GM12891 (cell line): Measurements from ENCODE around the gene JMY. TPM values are rescaled to one million over a fixed set of nuclear protein-coding genes. Genes with fewer than 3 reads are reported as not detected.

Experiments used
- DNase-seq: peaks from one replicate; pipeline ENCODE4 v3.0.0; 2011; ENCODE audit warnings: low spot score; ENCODE audit not compliant: insufficient read length
- FAIRE-seq: peaks from 2 replicates; lab custom pipeline; 2011; peaks lifted over from hg19 to GRCh38; lab: Jason Lieb, UNC
- PAX5 ChIP-seq: IDR thresholded peaks from 2 replicates; pipeline ENCODE4 v1.6.1; 2011; ENCODE audit warnings: low read length, moderate library complexity, mild to moderate bottlenecking; ENCODE audit not compliant: insufficient read depth, severe bottlenecking
- POLR2A ChIP-seq: IDR thresholded peaks from 2 replicates; pipeline ENCODE4 v1.6.1; 2011; ENCODE audit warnings: low read depth, low read length, control low read depth
- POLR2AphosphoS5 ChIP-seq: IDR thresholded peaks from 2 replicates; pipeline ENCODE4 v1.6.1; 2011; ENCODE audit warnings: low read depth, low read length, control low read depth
- POU2F2 ChIP-seq: IDR thresholded peaks from 2 replicates; pipeline ENCODE4 v1.6.1; 2011; ENCODE audit warnings: low read depth, mild to moderate bottlenecking, control low read depth, low read length, moderate library complexity
- SPI1 ChIP-seq: IDR thresholded peaks from 2 replicates; pipeline ENCODE4 v1.6.1; 2011; ENCODE audit warnings: low read depth, low read length, control low read depth
- TAF1 ChIP-seq: IDR thresholded peaks from 2 replicates; pipeline ENCODE4 v1.6.1; 2011; ENCODE audit warnings: low read depth, low read length, control low read depth
- polyA plus RNA-seq: library from polyadenylated mRNA; unstranded; fragments of >200 nt; gene quantifications from one replicate; pipeline ENCODE4 v1.2.1, GENCODE V29; 2012; ENCODE audit warnings: low read depth, missing spikeins, inconsistent platforms; ENCODE audit not compliant: missing spikeins

The JMY gene, protein sequence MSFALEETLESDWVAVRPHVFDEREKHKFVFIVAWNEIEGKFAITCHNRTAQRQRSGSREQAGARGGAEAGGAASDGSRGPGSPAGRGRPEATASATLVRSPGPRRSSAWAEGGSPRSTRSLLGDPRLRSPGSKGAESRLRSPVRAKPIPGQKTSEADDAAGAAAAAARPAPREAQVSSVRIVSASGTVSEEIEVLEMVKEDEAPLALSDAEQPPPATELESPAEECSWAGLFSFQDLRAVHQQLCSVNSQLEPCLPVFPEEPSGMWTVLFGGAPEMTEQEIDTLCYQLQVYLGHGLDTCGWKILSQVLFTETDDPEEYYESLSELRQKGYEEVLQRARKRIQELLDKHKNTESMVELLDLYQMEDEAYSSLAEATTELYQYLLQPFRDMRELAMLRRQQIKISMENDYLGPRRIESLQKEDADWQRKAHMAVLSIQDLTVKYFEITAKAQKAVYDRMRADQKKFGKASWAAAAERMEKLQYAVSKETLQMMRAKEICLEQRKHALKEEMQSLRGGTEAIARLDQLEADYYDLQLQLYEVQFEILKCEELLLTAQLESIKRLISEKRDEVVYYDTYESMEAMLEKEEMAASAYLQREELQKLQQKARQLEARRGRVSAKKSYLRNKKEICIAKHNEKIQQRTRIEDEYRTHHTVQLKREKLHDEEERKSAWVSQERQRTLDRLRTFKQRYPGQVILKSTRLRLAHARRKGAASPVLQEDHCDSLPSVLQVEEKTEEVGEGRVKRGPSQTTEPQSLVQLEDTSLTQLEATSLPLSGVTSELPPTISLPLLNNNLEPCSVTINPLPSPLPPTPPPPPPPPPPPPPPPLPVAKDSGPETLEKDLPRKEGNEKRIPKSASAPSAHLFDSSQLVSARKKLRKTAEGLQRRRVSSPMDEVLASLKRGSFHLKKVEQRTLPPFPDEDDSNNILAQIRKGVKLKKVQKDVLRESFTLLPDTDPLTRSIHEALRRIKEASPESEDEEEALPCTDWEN
- polyA plus RNA-seq, result 1.9 TPM

- TF ChIP-seq PAX5, result no peak
- peak; percentile 63 for TF ChIP-seq SPI1
- TF ChIP-seq POLR2AphosphoS5, result peak; percentile 85
- TF ChIP-seq POU2F2, result no peak
- peak; percentile 60; the same call in 1 of the 2 replicates for TF ChIP-seq TAF1
- peak; percentile 57 for TF ChIP-seq POLR2A
- FAIRE-seq (peak; percentile 96), DNase-seq (peak; percentile 77)
Observed at GRCh38 chr5:79235634-79236361, at the start of gene JMY. TSS of gene JMY (plus strand) at chr5:79236131. CDS start at chr5:79236651, 520 bp downstream.

- no peak for FAIRE-seq
- TF ChIP-seq POU2F2 (no peak), SPI1 (no peak), POLR2A (no peak), PAX5 (no peak), TAF1 (no peak), POLR2AphosphoS5 (no peak)
- no peak for DNase-seq
Observed at GRCh38 chr5:79186455-79186854, 49.5 kb upstream of the JMY start.

GRCh38 chr5:79189439-79190234, 46.3 kb upstream of the JMY start:
- DNase-seq (no peak), FAIRE-seq (no peak)
- no peak for TF ChIP-seq PAX5
- no peak for TF ChIP-seq POLR2AphosphoS5
- TF ChIP-seq TAF1, result no peak
- no peak for TF ChIP-seq SPI1
- TF ChIP-seq POU2F2, result no peak
- no peak for TF ChIP-seq POLR2A

GRCh38 chr5:79190235-79190529, 45.7 kb upstream of the JMY start:
- TF ChIP-seq POLR2AphosphoS5, result no peak
- no peak for FAIRE-seq
- DNase-seq, result no peak

GRCh38 chr5:79191457-79191856, 44.5 kb upstream of the JMY start:
- DNase-seq (no peak), FAIRE-seq (no peak)
- no peak for TF ChIP-seq POLR2AphosphoS5
- no peak for TF ChIP-seq POLR2A
- TF ChIP-seq SPI1, result no peak
- no peak for TF ChIP-seq TAF1
- TF ChIP-seq PAX5, result no peak
- no peak for TF ChIP-seq POU2F2

DNA sequence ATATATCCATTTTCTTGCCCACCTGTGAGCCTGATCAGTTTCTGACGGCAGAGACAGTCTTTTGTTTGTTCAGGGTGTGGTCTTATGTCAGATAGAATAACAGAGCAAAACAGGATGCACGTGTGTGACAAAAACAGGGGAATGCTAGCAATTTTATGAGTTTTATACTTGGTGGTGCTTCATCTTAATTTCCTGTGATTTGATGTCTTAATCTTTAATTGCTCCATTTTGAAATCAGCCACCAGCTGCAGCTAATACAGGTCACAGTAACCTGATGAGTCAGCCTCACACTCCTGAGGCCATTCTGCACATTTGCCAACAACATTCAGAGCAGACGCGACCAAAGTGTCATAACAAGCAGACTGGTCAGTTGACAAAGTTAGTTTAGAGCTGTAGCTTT, 42.3 kb upstream of the JMY start:
- DNase-seq (no peak), FAIRE-seq (no peak)
- TF ChIP-seq POLR2AphosphoS5 (no peak), POU2F2 (no peak), SPI1 (no peak), POLR2A (no peak), TAF1 (no peak), PAX5 (no peak)

DNA sequence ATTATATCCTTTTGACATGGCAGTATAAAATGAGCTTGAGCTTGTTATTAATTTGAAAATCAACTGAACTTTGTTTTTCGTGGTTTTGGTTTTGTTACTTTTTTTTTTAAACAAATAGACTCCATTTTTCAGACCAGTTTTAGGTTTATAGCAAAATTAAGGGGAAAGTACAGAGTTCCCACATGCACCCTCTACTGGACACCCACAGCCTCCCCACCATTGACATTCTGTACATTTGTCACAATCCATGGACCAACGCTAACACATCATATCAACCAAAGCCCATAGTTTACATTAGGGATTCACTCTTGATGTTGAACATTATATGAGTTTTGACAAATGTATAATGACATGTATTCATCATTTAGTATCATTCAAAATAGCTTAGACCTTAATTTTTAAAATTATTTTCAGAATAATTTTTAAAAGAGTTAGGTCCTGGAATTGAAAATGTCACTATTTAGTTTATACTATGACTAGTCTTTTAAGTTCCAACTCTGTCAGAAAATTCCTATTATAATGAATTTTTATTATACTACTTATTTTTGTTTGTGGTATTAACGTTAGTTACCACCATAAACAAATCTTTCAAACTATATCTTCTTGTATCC, 35.3 kb upstream of the JMY start:
- no peak for DNase-seq

GRCh38 chr5:79201206-79201605, 34.7 kb upstream of the JMY start:
- TF ChIP-seq POLR2AphosphoS5 (no peak), SPI1 (no peak), POLR2A (no peak), TAF1 (no peak), PAX5 (no peak), POU2F2 (no peak)
- no peak for FAIRE-seq

More for the DNA sequence above, 35.3 kb upstream of the JMY start:
- no peak for TF ChIP-seq POU2F2
- TF ChIP-seq SPI1, result no peak
- no peak for TF ChIP-seq TAF1
- no peak for TF ChIP-seq POLR2A
- no peak for TF ChIP-seq POLR2AphosphoS5
- no peak for TF ChIP-seq PAX5
- peak; percentile 31 for FAIRE-seq

GRCh38 chr5:79202076-79202475, 33.9 kb upstream of the JMY start:
- TF ChIP-seq TAF1 (no peak), POLR2A (no peak), SPI1 (no peak)
- no peak for FAIRE-seq
- DNase-seq, result no peak

More at GRCh38 chr5:79201206-79201605, 34.7 kb upstream of the JMY start:
- no peak for DNase-seq
